NCI-H1930 (cell line): ENCODE results near the gene GPC6.

ENCODE experiments used
- DNase-seq, 2 experiments: peaks; one replicate each; lab custom pipeline; 2025; lab: John Stamatoyannopoulos, UW

GPC6 gene

DNA sequence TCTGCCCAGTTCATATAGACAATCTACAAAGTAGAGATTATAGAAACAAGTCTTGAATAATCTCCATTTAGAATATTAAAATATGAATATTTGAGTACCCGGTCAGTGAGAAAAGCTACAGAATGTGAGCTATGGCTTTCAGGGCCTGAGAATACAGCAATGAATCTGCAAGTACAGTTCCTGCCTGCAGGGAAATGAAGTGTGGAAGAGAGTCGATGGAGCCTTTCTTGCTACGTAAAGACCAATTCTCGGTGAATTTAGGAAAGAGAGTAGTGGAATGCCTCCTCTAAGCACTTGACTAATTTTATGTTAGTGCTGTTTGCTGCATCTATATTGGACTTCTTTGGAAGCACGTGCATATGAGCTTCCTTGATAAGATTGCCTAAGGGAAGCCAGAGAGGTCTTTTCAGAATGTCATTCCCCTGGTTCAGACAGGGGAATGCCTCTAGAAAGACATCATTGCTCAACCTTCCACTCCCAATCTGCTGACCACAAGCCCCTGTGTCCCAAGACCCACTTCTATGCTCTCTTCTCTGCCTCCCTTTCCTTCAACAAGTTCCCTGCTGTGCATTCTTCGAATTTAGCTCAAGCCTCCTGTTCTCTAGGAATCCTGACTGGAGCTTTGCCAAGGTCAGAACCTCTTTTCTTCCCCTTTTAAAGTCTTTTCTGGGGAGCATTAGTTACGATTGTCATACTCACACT lies 41.9 kb downstream of the GPC6 start:
- DNase-seq, result no peak

DNA sequence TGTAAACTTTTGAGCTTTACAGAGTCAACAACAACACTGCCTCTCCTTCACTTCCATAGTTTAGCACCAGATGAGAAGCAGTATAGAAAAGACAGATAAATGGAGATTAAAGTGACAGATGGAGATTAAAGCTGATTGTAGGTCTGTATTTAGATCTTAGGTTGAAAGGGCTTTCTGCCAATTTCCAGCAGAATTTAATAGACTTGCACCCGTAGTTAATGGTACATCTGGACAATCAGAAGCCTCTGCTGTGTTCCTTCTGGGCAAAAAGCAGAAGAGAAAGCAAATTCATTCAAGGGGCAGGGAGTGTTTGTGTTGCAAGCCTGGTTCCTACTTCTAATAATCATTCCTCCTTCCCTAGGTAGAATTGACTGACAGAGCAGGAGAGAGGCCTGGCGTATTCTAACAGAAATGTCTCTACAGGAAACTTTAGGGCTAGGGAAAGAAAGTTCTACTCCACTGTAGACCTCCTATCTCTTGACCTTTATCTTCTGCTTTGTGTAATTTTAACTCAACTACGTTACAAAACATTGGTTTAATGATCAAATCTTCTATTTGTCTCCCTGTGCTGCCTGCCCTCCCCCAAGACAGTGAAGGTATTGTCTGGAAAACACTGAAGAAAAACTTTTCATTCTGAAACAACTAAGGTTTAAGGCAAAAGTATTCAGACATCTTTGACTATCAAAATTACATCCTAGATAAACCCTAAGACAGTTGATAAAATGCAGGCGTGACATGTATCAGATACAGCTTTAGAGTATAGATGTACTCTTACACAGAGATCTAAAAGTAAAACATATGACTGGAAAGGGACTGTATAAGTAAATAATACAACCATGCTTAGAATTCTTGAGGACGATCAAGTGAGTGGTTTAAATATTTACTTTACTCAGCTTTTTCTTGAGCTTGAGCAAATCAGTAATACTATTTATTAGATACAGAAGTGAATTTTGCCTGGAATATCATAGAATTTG lies 44.4 kb downstream of the GPC6 start:
- no peak for DNase-seq

DNA sequence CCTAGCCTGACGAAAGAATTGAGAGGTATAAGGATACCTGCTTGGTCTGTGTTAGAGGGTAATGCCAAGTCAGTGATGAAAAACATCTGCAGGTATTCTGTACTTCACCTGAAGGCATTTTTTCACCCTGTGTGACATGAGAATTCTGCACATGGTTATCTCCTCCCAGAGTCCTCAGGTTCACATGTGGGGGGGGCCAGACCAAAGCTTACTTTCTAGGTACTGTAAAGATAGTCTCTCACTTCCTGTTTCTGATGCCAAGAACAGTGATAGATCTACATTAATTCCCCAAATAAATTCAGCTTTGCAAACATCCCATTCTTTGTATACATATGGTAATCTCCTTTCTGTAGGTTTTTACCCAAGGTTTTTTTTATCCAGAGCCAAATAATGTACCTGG lies 53.4 kb downstream of the GPC6 start:
- no peak for DNase-seq

DNA sequence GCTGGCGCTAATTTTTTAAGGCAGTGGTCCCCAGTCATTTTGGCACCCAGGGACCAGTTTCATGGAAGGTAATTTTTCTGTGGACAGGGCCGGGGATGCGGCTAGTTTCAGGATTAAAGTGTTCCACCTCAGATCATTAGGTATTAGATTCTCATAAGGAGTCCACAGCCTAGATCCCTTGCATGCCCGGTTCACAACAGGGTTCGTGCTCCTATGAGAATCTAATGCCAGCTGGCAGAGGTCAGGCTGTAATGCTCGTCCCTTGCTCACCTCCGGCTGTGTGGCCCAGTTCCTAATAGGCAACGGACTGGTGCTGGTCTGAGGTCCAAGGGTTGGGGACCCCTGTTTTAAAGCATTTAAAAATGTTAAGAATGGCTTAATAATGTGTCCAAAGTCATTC lies 54.1 kb downstream of the GPC6 start:
- DNase-seq, result no peak

DNA sequence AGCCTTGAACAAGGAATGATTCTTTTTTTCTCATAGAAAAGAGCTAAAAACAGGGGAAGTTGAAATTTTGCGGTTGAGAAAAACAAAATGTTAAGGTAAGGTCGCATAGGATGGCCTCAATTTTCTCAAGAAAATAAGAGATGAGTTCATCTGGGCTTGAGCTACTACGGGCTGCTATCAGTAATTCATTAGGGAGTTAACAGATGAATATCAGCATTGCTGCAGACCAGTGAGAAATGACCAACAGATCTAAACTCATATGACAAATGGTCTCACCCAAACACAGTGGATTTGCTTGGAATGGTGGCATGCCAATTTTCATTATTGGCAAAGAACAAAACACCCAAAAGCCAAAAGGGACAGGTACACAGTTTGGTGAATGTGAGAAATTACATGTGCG lies 56.6 kb downstream of the GPC6 start:
- no peak for DNase-seq

DNA sequence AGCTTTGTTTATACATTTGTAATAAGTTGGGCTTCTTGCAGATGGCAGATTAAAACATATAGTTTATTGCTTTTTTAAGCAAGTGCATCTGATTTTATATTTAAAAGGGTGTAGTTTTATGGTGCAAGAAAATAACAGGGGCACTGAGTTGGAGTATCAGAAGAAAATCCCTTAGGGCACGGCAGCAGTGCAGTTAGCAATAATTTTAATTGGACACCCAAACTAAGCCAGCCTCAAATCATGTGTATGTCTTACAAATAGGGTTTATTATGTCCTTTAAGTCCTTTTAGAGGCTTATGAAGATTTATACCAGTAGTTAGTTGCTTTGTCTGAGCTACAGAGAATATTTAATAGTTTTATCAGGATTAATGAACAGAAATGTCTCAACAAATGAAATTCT lies 57.5 kb downstream of the GPC6 start:
- DNase-seq, result no peak

DNA sequence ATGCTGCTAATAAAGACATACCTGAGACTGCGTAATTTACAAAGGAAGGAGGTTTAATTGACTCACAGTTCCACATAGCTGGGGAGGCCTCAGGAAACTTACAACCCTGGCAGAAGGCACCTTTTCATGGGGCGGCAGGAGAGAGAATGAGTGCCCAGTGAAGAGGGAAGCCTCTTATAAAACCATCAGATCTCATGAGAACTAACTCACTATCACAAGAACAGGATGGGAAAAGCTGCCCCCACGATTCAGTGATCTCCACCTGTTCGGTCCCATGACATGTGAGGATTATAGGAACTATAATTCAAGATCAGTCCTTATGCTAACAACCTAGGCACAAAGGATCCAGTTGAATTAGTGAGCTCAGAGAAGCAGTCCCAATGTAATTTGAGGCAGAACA lies 59.4 kb downstream of the GPC6 start:
- no peak for DNase-seq

DNA sequence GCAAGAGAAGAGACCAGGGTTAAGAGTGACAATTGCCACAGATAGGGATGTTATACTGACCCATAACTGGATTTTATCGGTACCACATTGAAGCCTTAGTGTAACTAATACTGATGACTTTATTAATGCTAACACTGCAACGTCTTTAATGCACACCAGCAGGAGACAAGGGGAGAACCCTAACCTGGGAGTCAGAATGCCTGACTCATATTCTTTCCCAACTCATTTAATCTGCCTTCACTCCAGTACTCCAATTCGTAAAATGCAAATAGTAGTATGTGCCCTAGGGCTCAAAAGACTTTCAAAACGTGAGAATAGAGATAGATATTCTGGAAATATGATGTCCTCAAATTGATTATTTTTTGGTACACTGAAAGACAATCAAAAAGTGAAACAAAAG lies 62.4 kb downstream of the GPC6 start:
- DNase-seq, result no peak

DNA sequence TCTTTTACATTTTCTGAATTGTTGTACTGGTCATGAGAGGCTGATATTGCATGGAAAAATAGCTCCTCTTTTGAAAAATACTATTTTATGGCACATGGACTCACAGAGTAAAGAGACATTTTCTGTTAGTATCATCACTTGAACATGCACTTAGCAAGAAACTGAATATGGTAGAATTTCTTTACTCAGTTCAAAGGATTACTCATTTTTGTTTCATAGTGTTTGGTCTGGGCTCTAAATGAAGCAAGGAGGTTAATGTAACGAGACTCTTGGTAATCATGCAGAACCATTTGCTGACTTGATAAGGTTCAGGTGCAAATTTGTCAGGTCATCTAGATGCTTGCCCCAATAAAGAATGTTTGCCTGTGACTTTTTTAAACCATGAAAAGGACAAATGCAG lies 63.2 kb downstream of the GPC6 start:
- no peak for DNase-seq

DNA sequence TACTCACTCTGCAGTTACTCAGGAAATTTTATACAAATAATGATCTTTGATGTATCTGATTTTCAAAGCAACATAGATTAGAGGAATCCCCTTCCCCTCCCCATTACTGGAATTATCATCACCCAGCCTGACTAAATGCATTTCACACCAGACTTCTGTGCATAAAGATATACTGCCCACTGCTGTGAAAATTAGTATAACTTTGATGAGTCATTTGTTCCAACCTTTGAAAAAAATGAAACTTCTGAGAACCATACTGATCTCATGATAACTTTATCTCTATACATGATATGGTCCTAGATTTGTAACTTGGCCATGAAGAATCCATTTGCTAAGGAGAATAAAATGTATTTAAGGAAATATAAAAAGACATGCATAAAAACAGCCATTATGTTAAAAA lies 63.9 kb downstream of the GPC6 start:
- DNase-seq, result no peak

DNA sequence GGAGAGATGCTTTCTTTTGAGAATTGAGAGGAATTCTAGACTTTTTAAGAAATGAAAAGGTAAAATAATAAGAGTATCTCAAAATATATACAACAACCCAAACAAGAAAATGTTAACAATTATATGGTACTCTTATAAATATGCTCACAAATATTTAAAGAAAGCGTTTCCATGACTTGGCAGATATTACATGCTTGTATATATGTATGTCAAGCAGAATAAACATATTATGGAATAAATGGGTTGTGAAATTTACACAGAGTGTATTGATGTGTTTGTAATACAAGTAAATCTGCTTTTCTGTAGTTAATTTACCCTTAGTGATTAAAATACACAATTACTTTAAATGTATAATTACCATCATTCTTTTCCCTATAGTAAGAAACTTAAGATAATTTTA lies 65.8 kb downstream of the GPC6 start:
- no peak for DNase-seq

DNA sequence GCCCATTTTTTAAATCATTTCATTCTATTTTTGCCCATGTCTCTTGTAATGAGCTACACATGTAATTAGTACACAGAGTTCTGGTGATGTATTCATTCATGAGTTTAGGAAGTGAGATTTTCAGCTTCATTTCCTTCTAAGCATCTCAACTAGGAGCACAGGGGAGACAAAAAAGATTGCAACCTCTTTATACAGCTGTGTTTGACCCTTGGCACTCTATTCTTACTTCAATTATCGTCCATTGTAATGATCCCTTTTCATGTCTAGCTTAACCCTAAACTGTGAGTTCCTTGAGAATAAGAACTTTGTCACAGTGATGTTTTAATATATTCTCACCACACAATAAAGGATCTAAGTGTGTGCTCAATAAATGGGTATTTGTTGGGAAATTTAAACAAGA lies 67.1 kb downstream of the GPC6 start:
- DNase-seq, result no peak

DNA sequence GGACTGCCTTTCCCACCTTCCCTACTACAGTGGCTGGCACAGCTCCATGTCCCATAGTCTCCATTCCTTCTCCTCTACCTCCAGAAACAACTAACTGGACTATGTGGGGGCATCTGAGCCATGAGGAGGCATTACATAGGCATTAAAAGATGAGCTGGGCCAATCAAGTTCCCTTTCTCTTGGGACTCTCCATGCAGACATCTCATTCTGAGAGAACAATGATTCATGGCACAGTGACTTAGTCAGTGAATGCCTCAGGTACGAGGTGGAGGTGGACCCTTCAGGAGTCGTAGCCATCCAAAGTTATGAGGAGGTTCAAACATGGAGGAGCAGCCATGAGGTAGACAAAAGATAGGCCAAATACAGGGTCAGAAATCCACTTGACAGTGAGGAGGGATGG lies 70.0 kb downstream of the GPC6 start:
- DNase-seq, result no peak

DNA sequence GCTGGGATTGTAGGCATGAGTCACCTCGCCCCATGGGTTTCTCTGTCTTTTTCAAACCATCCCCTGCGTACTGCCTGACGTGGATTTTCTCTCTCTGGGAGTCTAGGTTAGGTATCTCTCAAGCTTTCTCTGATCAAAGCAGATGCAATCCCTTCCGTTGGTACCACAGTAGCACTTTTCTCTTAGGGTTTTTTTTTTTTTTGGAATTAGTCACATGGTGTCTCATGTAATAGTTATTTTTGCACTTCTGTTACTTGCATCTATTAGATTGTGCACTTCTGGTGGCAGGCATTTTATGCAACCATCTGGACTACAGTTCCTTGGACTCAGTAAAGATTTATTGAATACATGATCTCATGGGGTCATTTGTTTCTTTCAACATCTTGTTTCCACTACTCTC lies 72.1 kb downstream of the GPC6 start:
- no peak for DNase-seq

DNA sequence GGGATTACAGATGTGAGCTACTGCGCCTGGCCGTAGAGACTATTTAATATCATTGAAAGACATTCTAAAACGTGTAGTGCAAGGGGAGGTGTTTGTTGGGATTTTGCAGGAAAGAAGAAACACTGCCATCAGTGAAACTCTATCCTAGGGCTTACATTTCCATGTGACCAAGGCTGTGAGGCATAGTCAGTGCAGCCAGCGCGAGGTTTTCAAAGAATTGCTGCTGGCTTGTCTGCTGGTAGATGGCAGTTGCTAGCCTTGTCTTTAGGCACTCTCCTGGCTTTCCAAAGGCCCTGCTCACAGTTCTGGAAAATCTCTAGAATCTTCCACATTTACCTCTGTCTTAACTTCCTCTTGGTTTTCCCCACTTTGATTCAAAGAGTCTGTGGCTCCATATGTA lies 77.5 kb downstream of the GPC6 start:
- DNase-seq, result no peak

DNA sequence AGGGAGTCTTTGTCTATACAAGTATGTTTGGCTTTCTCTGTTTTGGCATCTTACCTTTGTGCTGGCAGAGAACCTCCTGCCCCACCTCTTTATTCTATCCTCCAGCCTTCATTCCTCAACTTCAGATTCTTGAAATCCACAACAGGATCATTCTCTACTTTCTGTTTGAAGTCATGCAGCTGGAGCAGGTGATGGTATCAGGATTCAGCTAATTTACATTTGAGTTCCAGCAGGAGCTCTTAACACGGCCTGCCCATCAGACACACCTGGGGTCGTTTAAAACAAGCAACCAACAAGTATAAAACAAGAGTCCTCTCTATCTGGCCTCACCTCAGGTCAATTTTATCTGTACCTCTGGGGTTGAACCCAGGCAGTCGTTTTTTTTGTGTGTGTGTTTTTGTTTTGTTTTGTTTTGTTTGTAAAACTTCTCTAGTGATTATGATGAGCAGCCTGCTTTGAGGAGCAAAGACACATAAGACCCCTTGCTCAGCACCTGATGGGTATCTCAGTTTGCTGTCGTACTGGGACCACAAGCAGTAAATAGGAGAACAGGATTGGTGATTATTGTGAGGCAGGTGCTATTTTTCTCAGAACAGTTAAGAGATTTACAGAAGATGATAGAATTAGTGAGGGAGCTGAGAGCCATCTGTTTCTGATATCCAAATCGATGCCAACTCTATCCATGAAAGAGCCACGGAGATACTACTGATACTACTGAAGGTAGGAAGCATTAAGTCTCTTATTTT lies 78.4 kb downstream of the GPC6 start:
- no peak for DNase-seq

DNA sequence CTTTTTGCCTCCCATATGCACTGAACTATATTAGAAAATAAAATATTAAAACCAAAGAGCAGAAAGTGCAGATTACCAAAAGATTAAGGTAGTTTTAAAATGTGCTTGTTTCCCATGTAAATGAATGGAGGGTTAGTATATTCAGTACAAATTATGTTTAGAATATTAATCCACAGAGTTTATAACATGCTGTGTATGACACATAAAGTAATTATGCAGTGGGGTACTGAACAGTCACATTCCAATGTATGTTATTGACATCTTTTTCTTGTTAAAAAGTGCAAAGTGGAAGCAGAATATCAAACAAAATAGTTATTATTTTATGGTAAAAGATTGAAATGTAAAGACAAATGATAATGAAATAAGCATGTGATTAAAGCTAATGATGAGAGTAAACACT lies 79.3 kb downstream of the GPC6 start:
- DNase-seq, result no peak

DNA sequence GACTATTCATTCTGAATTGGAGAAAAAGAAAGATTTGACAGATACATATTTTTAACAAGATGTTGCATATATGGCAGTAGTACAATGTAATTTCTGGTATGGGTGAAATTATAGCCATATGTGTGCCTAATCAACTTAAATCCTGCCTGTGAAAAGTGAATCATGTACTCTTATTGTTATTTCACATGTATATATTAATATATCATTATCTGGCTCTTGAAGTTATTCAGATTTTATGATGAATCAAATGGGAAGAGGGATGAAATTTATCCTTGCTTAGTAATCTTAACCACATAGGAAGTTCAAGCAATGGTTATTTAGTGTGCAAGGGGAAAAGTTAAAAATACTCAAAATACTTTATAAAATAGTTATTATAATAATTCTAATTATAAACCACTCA lies 80.5 kb downstream of the GPC6 start:
- no peak for DNase-seq

DNA sequence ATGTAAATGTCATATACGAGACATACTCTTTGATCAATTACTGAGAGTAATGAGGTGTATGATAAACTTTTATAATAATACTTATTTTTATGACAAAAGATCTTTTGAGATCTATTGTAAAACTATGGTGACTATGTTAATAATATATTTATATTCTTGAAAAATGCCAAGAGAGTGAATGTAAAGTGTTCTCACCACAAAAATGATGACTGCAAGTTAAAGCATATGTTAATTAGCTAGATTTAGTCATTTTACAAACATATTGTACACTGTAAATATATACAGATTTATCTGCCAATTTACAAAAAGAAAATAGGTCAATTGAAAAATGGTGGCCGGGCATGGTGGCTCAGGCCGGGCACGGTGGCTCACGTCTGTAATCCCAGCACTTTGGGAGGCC lies 81.0 kb downstream of the GPC6 start:
- DNase-seq, result no peak

DNA sequence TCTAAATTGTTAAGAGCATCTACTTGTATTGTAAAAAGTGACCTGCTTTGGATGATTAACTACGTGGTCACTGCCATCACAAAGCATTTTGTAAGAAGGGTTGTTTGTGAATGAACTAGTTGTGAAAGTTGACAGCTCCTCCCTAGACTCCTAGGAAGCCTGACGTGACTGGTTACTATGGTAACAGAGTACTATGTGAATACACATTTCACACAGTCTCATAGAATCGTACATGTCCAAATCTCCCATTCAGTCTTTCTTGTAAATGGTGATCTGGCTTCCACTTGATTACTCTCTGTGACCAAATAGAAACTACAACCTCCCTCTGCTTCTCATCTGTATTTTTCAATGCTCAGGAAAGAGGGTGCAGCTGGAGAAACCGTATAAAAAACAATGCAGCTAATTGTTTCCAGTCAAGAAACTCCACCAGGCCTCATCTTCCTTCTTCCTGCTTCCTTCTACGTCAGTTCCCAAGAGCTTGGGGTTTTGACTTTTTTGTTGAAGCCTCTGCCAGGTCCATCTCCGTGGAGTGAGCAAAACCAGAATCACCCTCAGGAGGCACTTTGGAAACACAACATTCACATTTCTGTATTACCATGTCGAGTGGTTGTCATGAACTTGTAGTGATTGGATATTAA lies 83.4 kb downstream of the GPC6 start:
- no peak for DNase-seq

DNA sequence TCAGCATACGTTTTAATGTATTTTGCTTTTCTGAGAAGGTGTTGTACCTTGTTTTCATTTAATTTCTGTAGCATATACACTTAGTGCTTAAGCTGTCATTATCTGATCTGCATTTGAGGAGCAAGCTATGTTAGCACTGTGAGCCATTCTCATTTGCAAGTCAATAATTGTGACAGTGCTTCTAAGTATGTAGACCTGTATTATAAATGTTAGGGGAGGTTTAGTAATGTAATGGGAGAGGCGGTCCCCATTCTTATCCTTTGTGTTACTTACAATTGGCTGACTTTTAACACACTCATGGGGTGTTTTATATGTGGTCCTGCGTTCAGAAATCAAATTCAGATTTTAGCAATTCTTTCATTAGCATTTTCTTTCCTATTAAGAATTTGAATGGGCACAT lies 90.2 kb downstream of the GPC6 start:
- no peak for DNase-seq

DNA sequence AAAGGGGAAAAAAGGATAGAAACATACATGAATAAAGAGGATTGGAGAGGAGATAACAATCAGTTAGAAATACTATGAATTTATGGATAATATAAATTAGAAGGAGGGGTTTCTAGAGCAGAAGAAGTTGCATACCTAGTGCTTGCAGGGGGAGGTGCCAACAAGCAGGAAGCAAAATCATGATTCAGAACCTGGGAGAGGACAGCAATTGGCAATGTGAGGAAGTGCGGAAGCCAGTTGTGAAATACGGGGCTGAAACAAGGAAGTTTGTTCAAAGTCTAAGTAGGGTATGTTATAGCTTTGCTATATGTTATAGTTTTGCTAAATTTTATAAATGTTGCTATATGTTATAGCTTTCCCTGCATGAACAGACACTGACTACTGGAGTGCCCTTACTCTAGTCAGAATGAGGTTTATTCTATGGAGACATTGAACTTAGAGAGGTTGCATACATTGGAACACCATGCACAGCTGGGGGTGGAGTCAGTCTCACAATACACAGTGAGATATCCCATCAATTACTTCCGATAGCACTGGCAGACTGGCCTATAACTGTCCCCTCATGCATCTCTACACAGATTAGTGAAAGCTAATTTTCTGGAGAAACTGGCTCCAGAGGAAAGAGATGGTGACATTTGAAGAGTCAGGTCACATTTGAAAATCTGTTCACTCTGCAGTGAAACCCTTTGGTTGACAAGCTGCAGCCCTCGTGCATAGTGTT lies 92.1 kb downstream of the GPC6 start:
- DNase-seq, result no peak
